A673 (cell line): Measurements from ENCODE around the gene FAM32A. TPM values are rescaled to one million over a fixed set of nuclear protein-coding genes. Genes with fewer than 3 reads are reported as not detected.

Source experiments
- BruUV-seq: library from RNA; stranded (reverse); fragments of 400-500 nt; replicated peaks from 2 replicates; lab custom pipeline; 2021; lab: Mats Ljungman, UMichigan
- CTCF ChIA-PET: fragments of 300-600 bp; sonication (Branson Sonifier 250); formaldehyde crosslinking; loops from one replicate; lab custom pipeline; 2022; ENCODE audit warnings: antibody characterized with exemption; lab: Charles Lee
- POLR2A ChIA-PET: fragments of 300-600 bp; sonication (Branson Sonifier 250); formaldehyde crosslinking; loops from one replicate; lab custom pipeline; 2022; ENCODE audit warnings: antibody characterized with exemption; ENCODE audit not compliant: low non-redundant PET; lab: Charles Lee
- DNase-seq: peaks from one replicate; pipeline ENCODE4 v3.0.0-alpha.2; 2015; ENCODE audit warnings: low spot score
- H3K27ac ChIP-seq: fragments of 200-600 bp; sonication (generic); 2 replicates; pipeline ENCODE4 v1.5.1; 2016; ENCODE audit warnings: mixed run types, low read depth, mild to moderate bottlenecking, mixed read lengths, antibody characterized with exemption, low read length; ENCODE audit not compliant: poor library complexity, severe bottlenecking
- H3K27me3 ChIP-seq: fragments of 200-600 bp; sonication (generic); replicated peaks from 2 replicates; pipeline ENCODE4 v1.6.1; 2017; ENCODE audit warnings: mixed run types, low read depth, mild to moderate bottlenecking, mixed read lengths, antibody characterized with exemption, low read length; ENCODE audit not compliant: insufficient read depth, poor library complexity
- H3K36me3 ChIP-seq: fragments of 200-600 bp; sonication (generic); 2 replicates; pipeline ENCODE4 v1.6.1; 2016; ENCODE audit warnings: mixed run types, mild to moderate bottlenecking, mixed read lengths, antibody characterized with exemption, low read length; ENCODE audit not compliant: insufficient read depth, poor library complexity, severe bottlenecking
- H3K4me1 ChIP-seq: fragments of 200-600 bp; sonication (generic); 2 replicates; pipeline ENCODE4 v1.6.1; 2017; ENCODE audit warnings: mixed run types, mild to moderate bottlenecking, mixed read lengths, antibody characterized with exemption, low read length; ENCODE audit not compliant: insufficient read depth, poor library complexity, severe bottlenecking
- H3K4me3 ChIP-seq: fragments of 200-600 bp; sonication (generic); 2 replicates; pipeline ENCODE4 v1.5.1; 2016; ENCODE audit warnings: low read depth, mixed run types, mild to moderate bottlenecking, mixed read lengths, low read length; ENCODE audit not compliant: poor library complexity, severe bottlenecking
- H3K9me3 ChIP-seq: fragments of 200-600 bp; sonication (generic); 2 replicates; pipeline ENCODE4 v1.6.1; 2016; ENCODE audit warnings: mixed run types, low read depth, mild to moderate bottlenecking, mixed read lengths, antibody characterized with exemption, low read length; ENCODE audit not compliant: poor library complexity, severe bottlenecking
- EZH2 ChIP-seq: fragments of 200-600 bp; sonication (generic); IDR thresholded peaks from 2 replicates; pipeline ENCODE4 v1.6.1; 2017; ENCODE audit warnings: borderline replicate concordance, low read depth, mild to moderate bottlenecking, mixed read lengths, antibody characterized with exemption, low read length; ENCODE audit not compliant: poor library complexity, severe bottlenecking
- intact Hi-C: fragments of 100-400 bp; cut with micrococcal nuclease; formaldehyde crosslinking; loops from one replicate; pipeline ENCODE4 v1.10.0; 2022; ENCODE audit not compliant: unreplicated experiment
- total RNA-seq: library from RNA; stranded (reverse); gene quantifications from 2 replicates; pipeline ENCODE4 v1.2.3, GENCODE V29; 2021
- TF ChIP-seq, protein P1 (sequence below): fragments of 300-800, 200-600 bp; sonication (generic); conservative IDR thresholded peaks from 2 replicates; pipeline ENCODE4 v1.5.1; 2017; ENCODE audit warnings: low read depth, mild to moderate bottlenecking, antibody characterized with exemption, low read length, moderate library complexity, mixed read lengths

FAM32A gene
- total RNA-seq, 1 experiment from 2014 or later, result 93.2 TPM

- DNase-seq, result no peak
- TF ChIP-seq, protein P1, sequence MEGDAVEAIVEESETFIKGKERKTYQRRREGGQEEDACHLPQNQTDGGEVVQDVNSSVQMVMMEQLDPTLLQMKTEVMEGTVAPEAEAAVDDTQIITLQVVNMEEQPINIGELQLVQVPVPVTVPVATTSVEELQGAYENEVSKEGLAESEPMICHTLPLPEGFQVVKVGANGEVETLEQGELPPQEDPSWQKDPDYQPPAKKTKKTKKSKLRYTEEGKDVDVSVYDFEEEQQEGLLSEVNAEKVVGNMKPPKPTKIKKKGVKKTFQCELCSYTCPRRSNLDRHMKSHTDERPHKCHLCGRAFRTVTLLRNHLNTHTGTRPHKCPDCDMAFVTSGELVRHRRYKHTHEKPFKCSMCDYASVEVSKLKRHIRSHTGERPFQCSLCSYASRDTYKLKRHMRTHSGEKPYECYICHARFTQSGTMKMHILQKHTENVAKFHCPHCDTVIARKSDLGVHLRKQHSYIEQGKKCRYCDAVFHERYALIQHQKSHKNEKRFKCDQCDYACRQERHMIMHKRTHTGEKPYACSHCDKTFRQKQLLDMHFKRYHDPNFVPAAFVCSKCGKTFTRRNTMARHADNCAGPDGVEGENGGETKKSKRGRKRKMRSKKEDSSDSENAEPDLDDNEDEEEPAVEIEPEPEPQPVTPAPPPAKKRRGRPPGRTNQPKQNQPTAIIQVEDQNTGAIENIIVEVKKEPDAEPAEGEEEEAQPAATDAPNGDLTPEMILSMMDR, result no peak
- TF ChIP-seq EZH2, result no peak
- intact Hi-C loops, result no loop called here
- TSS peak; percentile 32 for BruUV-seq
- H3K27ac ChIP-seq, result no peak overlapping the region
- no peaks in the 10 kb centered on the region for H3K9me3 ChIP-seq
- ChIA-PET CTCF (no interaction called here), POLR2A (no interaction called here)
- H3K36me3 ChIP-seq, result peaks cover 2% of the 10 kb centered on the region
- H3K4me1 ChIP-seq, result no peaks in the 10 kb centered on the region
- no peaks in the 10 kb centered on the region for H3K27me3 ChIP-seq
- no peak overlapping the region for H3K4me3 ChIP-seq
Observed at GRCh38 chr19:16234552-16235445, 49.6 kb downstream of the FAM32A start.

GRCh38 chr19:16235811-16236652, 50.8 kb downstream of the FAM32A start:
- POLR2A ChIA-PET, result no interaction called here
- no TSS peak for BruUV-seq

More at GRCh38 chr19:16235811-16236652, 50.8 kb downstream of the FAM32A start:
- Histone ChIP-seq H3K27ac (no peak overlapping the region), H3K27me3 (no peaks in the 10 kb centered on the region), H3K4me1 (no peaks in the 10 kb centered on the region), H3K9me3 (no peaks in the 10 kb centered on the region), H3K36me3 (peaks cover 2% of the 10 kb centered on the region), H3K4me3 (no peak overlapping the region)
- intact Hi-C loops, result no loop called here
- TF ChIP-seq, protein P1, result no peak
- TF ChIP-seq EZH2, result no peak
- CTCF ChIA-PET, result no interaction called here
- no peak for DNase-seq

Other genes starting within 250 kb of the FAM32A start
- not detected in 2 replicates for gene OR10H4, start 236.4 kb upstream of the FAM32A start, total RNA-seq
- gene TPM4, start 108.9 kb upstream of the FAM32A start, total RNA-seq, result 438 and 476 TPM in 2 replicates
- gene RAB8A, start 73.5 kb upstream of the FAM32A start, total RNA-seq, result 113 and 126 TPM in 2 replicates
- not detected in 2 replicates for gene HSH2D, start 41.7 kb upstream of the FAM32A start, total RNA-seq
- gene CIB3, start 11.9 kb upstream of the FAM32A start, total RNA-seq, result not detected in 2 replicates
- 105 and 116 TPM in 2 replicates for gene AP1M1, start 12.5 kb downstream of the FAM32A start, total RNA-seq
- 1.9 and 2.1 TPM in 2 replicates for gene KLF2, start 139.4 kb downstream of the FAM32A start, total RNA-seq